SK-N-SH treated with all-trans-retinoic acid at 6 μM for 48 hours (cell line): ENCODE results near the gene PTHLH.

ENCODE experiments used
- ATAC-seq: fragments of 200-7000 bp; cut with Tn5 transposase; 3 replicates; pipeline ENCODE4 v1.9.1; 2020; ENCODE audit warnings: mild to moderate bottlenecking, moderate library complexity
- ARNTL ChIP-seq: fragments of 450-650 bp; formaldehyde crosslinking; IDR thresholded peaks from 2 replicates; pipeline ENCODE4 v1.5.0; 2020; ENCODE audit warnings: low read depth, mild to moderate bottlenecking, moderate library complexity, borderline replicate concordance
- BACH2 ChIP-seq: fragments of 250-450 bp; sonication (Bioruptor Pico); IDR thresholded peaks from 2 replicates; pipeline ENCODE4 v1.9.0; 2021; ENCODE audit warnings: mild to moderate bottlenecking, borderline replicate concordance
- ESRRG ChIP-seq: fragments of 250-450 bp; sonication (Bioruptor Pico); IDR thresholded peaks from 2 replicates; pipeline ENCODE4 v1.6.1; 2021; ENCODE audit warnings: mild to moderate bottlenecking
- GLIS3 ChIP-seq: fragments of 250-450 bp; sonication (Bioruptor Pico); IDR thresholded peaks from 2 replicates; pipeline ENCODE4 v1.5.0; 2020; ENCODE audit warnings: mild to moderate bottlenecking, moderate library complexity
- ISL1 ChIP-seq: fragments of 250-450 bp; sonication (Bioruptor Pico); IDR thresholded peaks from 2 replicates; pipeline ENCODE4 v2.1.2; 2022; ENCODE audit warnings: mild to moderate bottlenecking, moderate library complexity
- OSR1 ChIP-seq: fragments of 250-450 bp; sonication (Bioruptor Pico); IDR thresholded peaks from 2 replicates; pipeline ENCODE4 v1.8.0; 2022; ENCODE audit warnings: moderate library complexity, mild to moderate bottlenecking, inconsistent platforms
- PPARA ChIP-seq: fragments of 250-450 bp; sonication (Bioruptor Pico); IDR thresholded peaks from 2 replicates; pipeline ENCODE4 v1.5.0; 2020; ENCODE audit warnings: mild to moderate bottlenecking, borderline replicate concordance
- RARB ChIP-seq: fragments of 250-450 bp; sonication (Bioruptor Pico); IDR thresholded peaks from 2 replicates; pipeline ENCODE4 v1.8.0; 2021; ENCODE audit warnings: mild to moderate bottlenecking, moderate library complexity
- SNAI2 ChIP-seq: fragments of 250-450 bp; sonication (Bioruptor Pico); IDR thresholded peaks from 2 replicates; pipeline ENCODE4 v1.5.0; 2020; ENCODE audit warnings: mild to moderate bottlenecking, moderate library complexity
- TCF4 ChIP-seq: fragments of 250-450 bp; sonication (Bioruptor Pico); IDR thresholded peaks from 2 replicates; pipeline ENCODE4 v1.8.0; 2021; ENCODE audit warnings: mild to moderate bottlenecking, moderate library complexity, borderline replicate concordance
- TOX ChIP-seq: fragments of 250-450 bp; sonication (Bioruptor Pico); IDR thresholded peaks from 2 replicates; pipeline ENCODE4 v1.8.0; 2021; ENCODE audit warnings: mild to moderate bottlenecking, moderate library complexity, borderline replicate concordance
- ZC3H10 ChIP-seq: fragments of 250-450 bp; sonication (Bioruptor Pico); IDR thresholded peaks from 2 replicates; pipeline ENCODE4 v1.5.1; 2021; ENCODE audit warnings: mild to moderate bottlenecking, moderate library complexity
- ZFP3 ChIP-seq: fragments of 250-450 bp; sonication (Bioruptor Pico); IDR thresholded peaks from 2 replicates; pipeline ENCODE4 v1.5.0; 2020; ENCODE audit warnings: mild to moderate bottlenecking, moderate library complexity
- ZFP30 ChIP-seq: fragments of 450-650 bp; formaldehyde crosslinking; IDR thresholded peaks from 2 replicates; pipeline ENCODE4 v1.5.0; 2022; ENCODE audit warnings: mild to moderate bottlenecking, moderate library complexity
- ZNF565 ChIP-seq: fragments of 450-650 bp; formaldehyde crosslinking; conservative IDR thresholded peaks from 2 replicates; pipeline ENCODE4 v1.5.0; 2020; ENCODE audit warnings: low read depth, mild to moderate bottlenecking, moderate library complexity
- ZNF70 ChIP-seq: fragments of 450-650 bp; formaldehyde crosslinking; IDR thresholded peaks from 2 replicates; pipeline ENCODE4 v1.5.0; 2020; ENCODE audit warnings: mild to moderate bottlenecking, moderate library complexity
- ZNF8 ChIP-seq: fragments of 450-650 bp; formaldehyde crosslinking; IDR thresholded peaks from 2 replicates; pipeline ENCODE4 v1.5.0; 2020; ENCODE audit warnings: mild to moderate bottlenecking, moderate library complexity
- TF ChIP-seq, protein P1 (sequence below): fragments of 250-450 bp; sonication (Bioruptor Pico); IDR thresholded peaks from 2 replicates; pipeline ENCODE4 v1.5.1; 2021; ENCODE audit warnings: mild to moderate bottlenecking, moderate library complexity
- TF ChIP-seq, protein P2 (sequence below): fragments of 250-450 bp; sonication (Bioruptor Pico); IDR thresholded peaks from 2 replicates; pipeline ENCODE4 v1.8.0; 2021; ENCODE audit warnings: low read depth, mild to moderate bottlenecking, moderate library complexity, borderline replicate concordance
- TF ChIP-seq, protein P3 (sequence below): fragments of 250-450 bp; sonication (Bioruptor Pico); IDR thresholded peaks from 2 replicates; pipeline ENCODE4 v1.8.0; 2020; ENCODE audit warnings: mild to moderate bottlenecking, moderate library complexity, borderline replicate concordance
- TF ChIP-seq, protein P4 (sequence below): fragments of 250-450 bp; sonication (Bioruptor Pico); IDR thresholded peaks from 2 replicates; pipeline ENCODE4 v1.5.1; 2020; ENCODE audit warnings: low read depth, mild to moderate bottlenecking, moderate library complexity
- TF ChIP-seq, protein P5 (sequence below): fragments of 250-450 bp; sonication (Bioruptor Pico); IDR thresholded peaks from 2 replicates; pipeline ENCODE4 v1.5.0; 2020; ENCODE audit warnings: mild to moderate bottlenecking, moderate library complexity

Gene PTHLH

DNA sequence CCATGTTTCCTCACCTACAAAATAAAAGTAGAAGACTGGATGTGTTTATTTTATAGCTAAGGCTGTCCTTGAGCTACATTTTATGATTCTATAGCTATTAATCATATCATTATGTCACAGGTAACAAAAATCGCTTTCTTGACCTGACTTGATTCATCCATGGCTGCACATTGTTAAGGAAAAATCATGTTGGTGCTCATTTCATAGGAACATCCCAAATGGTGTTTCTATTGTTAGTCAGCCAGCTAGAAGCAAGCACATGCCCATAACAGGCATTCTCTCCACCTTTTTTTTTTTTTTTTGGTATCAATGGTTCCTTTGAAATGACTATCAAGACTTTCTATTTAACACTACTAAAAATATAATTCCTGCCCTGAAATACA is 45.3 kb upstream of the PTHLH start:
- ATAC-seq = no peak
- TF ChIP-seq, protein P1, sequence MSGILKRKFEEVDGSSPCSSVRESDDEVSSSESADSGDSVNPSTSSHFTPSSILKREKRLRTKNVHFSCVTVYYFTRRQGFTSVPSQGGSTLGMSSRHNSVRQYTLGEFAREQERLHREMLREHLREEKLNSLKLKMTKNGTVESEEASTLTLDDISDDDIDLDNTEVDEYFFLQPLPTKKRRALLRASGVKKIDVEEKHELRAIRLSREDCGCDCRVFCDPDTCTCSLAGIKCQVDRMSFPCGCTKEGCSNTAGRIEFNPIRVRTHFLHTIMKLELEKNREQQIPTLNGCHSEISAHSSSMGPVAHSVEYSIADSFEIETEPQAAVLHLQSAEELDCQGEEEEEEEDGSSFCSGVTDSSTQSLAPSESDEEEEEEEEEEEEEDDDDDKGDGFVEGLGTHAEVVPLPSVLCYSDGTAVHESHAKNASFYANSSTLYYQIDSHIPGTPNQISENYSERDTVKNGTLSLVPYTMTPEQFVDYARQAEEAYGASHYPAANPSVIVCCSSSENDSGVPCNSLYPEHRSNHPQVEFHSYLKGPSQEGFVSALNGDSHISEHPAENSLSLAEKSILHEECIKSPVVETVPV = no peak
- TF ChIP-seq ZC3H10 (CRISPR knock-in tag) (no peak), ZNF70 (CRISPR knock-in tag) (no peak), GLIS3 (CRISPR knock-in tag) (no peak), OSR1 (CRISPR knock-in tag) (no peak), ZFP3 (CRISPR knock-in tag) (no peak)
- TF ChIP-seq, all 23 proteins: peak for 0

DNA sequence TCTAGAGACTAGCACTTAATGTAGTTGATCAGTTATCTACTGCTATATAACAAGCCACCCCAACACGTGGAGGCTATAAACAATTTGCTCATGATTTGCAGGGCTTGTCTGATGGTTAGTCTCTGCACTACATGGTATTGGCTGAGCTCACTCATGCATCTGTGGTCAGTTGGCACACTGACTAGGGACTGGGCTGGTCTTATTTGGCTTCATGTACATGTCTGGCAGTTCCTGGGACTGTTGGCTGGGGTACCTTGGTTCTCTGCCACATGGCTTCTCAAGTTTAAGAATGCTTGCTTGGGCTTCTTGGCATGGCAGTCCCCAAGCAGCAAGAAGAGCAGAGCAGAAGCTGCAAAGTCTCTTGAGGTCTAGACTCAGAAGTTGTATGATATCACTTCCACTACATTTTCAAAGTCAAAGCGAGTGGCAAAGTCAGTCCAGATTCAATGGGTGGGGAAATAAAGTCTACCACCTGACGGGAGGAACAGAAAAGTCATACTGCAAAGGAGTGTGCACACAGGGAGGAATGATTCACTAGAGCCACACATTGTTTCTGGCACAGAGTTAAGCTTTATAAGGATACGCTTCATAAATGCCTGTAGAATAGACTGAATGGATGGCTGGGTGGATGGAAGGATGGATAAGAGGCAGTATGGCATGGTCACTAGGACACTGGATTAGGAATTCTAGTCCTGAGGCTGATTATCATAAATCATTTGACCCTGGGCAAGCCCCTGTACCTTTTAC is 44.8 kb upstream of the PTHLH start:
- no peak for TF ChIP-seq RARB (CRISPR knock-in tag)
- TF ChIP-seq, all 23 proteins: peak for 0
- ATAC-seq = no peak

DNA sequence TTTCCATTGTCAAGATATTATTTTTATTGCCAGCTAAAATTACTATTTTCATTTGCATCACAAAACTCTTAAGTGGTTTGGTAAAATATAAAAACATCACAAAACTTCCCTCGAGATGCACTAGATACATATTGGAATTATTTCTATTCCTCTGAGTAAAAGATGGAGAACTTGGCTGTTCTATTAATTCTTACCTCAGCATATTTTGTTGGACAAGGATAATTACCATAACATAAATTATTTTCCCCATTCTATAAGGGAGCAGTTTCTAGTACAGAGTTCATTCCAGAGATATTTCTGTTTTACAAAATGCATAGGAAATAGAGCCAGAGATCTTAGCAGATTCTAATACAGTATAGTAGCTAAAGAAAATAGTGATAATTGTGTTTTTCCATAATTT is 42.6 kb upstream of the PTHLH start:
- ATAC-seq = no peak
- TF ChIP-seq ZFP30 (CRISPR knock-in tag) (no peak), ZNF8 (no peak), ISL1 (CRISPR knock-in tag) (no peak), RARB (CRISPR knock-in tag) (no peak), ZC3H10 (CRISPR knock-in tag) (no peak), GLIS3 (CRISPR knock-in tag) (no peak), ZNF565 (no peak), ARNTL (CRISPR knock-in tag) (no peak), SNAI2 (CRISPR knock-in tag) (no peak), PPARA (CRISPR knock-in tag) (no peak), ZNF70 (CRISPR knock-in tag) (no peak), TCF4 (CRISPR knock-in tag) (no peak), BACH2 (CRISPR knock-in tag) (no peak), ZFP3 (CRISPR knock-in tag) (no peak), OSR1 (CRISPR knock-in tag) (no peak)
- TF ChIP-seq, protein P2, sequence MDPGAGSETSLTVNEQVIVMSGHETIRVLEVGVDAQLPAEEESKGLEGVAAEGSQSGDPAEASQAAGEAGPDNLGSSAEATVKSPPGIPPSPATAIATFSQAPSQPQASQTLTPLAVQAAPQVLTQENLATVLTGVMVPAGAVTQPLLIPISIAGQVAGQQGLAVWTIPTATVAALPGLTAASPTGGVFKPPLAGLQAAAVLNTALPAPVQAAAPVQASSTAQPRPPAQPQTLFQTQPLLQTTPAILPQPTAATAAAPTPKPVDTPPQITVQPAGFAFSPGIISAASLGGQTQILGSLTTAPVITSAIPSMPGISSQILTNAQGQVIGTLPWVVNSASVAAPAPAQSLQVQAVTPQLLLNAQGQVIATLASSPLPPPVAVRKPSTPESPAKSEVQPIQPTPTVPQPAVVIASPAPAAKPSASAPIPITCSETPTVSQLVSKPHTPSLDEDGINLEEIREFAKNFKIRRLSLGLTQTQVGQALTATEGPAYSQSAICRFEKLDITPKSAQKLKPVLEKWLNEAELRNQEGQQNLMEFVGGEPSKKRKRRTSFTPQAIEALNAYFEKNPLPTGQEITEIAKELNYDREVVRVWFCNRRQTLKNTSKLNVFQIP (CRISPR knock-in tag) = no peak
- TF ChIP-seq, protein P1 = no peak
- TF ChIP-seq, protein P3, sequence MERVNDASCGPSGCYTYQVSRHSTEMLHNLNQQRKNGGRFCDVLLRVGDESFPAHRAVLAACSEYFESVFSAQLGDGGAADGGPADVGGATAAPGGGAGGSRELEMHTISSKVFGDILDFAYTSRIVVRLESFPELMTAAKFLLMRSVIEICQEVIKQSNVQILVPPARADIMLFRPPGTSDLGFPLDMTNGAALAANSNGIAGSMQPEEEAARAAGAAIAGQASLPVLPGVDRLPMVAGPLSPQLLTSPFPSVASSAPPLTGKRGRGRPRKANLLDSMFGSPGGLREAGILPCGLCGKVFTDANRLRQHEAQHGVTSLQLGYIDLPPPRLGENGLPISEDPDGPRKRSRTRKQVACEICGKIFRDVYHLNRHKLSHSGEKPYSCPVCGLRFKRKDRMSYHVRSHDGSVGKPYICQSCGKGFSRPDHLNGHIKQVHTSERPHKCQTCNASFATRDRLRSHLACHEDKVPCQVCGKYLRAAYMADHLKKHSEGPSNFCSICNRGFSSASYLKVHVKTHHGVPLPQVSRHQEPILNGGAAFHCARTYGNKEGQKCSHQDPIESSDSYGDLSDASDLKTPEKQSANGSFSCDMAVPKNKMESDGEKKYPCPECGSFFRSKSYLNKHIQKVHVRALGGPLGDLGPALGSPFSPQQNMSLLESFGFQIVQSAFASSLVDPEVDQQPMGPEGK = no peak
- TF ChIP-seq, protein P4, sequence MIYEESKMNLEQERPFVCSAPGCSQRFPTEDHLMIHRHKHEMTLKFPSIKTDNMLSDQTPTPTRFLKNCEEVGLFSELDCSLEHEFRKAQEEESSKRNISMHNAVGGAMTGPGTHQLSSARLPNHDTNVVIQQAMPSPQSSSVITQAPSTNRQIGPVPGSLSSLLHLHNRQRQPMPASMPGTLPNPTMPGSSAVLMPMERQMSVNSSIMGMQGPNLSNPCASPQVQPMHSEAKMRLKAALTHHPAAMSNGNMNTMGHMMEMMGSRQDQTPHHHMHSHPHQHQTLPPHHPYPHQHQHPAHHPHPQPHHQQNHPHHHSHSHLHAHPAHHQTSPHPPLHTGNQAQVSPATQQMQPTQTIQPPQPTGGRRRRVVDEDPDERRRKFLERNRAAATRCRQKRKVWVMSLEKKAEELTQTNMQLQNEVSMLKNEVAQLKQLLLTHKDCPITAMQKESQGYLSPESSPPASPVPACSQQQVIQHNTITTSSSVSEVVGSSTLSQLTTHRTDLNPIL (CRISPR knock-in tag) = no peak
- TF ChIP-seq, all 23 proteins: peak for 0

DNA sequence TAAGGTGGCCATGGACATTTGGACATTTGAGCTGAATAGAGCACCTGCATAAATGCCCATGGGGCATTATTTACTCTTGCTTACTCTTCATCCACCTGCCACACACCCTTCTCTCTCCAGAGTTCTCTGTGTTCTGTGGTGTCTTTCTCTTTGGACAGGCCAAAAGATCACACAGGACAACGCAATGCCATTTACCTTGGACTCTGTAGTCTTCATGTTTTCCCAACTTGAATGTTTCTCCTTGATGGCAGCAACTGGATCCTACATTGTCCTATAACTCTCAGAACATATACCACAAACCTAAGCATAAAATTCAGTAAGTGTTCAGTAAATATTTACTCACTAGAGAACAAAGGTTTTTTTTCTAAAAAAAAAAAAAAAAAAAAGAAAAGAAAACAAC is 41.7 kb upstream of the PTHLH start:
- no peak for ATAC-seq

More for the DNA sequence above, 41.7 kb upstream of the PTHLH start:
- TF ChIP-seq ZFP3 (CRISPR knock-in tag) (no peak), GLIS3 (CRISPR knock-in tag) (no peak), ZNF70 (CRISPR knock-in tag) (no peak), SNAI2 (CRISPR knock-in tag) (no peak), ZC3H10 (CRISPR knock-in tag) (no peak), TCF4 (CRISPR knock-in tag) (no peak), ARNTL (CRISPR knock-in tag) (no peak), ESRRG (CRISPR knock-in tag) (no peak), RARB (CRISPR knock-in tag) (no peak), PPARA (CRISPR knock-in tag) (no peak), ZFP30 (CRISPR knock-in tag) (no peak), TOX (CRISPR knock-in tag) (no peak)
- TF ChIP-seq, protein P3 = no peak
- TF ChIP-seq, protein P5, sequence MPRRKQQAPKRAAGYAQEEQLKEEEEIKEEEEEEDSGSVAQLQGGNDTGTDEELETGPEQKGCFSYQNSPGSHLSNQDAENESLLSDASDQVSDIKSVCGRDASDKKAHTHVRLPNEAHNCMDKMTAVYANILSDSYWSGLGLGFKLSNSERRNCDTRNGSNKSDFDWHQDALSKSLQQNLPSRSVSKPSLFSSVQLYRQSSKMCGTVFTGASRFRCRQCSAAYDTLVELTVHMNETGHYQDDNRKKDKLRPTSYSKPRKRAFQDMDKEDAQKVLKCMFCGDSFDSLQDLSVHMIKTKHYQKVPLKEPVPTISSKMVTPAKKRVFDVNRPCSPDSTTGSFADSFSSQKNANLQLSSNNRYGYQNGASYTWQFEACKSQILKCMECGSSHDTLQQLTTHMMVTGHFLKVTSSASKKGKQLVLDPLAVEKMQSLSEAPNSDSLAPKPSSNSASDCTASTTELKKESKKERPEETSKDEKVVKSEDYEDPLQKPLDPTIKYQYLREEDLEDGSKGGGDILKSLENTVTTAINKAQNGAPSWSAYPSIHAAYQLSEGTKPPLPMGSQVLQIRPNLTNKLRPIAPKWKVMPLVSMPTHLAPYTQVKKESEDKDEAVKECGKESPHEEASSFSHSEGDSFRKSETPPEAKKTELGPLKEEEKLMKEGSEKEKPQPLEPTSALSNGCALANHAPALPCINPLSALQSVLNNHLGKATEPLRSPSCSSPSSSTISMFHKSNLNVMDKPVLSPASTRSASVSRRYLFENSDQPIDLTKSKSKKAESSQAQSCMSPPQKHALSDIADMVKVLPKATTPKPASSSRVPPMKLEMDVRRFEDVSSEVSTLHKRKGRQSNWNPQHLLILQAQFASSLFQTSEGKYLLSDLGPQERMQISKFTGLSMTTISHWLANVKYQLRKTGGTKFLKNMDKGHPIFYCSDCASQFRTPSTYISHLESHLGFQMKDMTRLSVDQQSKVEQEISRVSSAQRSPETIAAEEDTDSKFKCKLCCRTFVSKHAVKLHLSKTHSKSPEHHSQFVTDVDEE (CRISPR knock-in tag) = no peak
